Stimulated activated CD4-positive, alpha-beta T cell treated with anti-CD3 and anti-CD28 coated beads, Interleukin-1b, Interleukin-23, amount 100 ng/mL, for 4 hours (primary cell): ENCODE measurements around the gene C1QTNF2.
"Not testable (repeated sequence)": the region's sequence is repeated elsewhere in the genome, so short reads cannot be mapped to it uniquely, and the experiment has no call there.

ENCODE experiments used
- DNase-seq, 2 donors: peaks; one replicate each; pipeline ENCODE4 v3.0.0-alpha.2; 2020; ENCODE audit warnings: low read depth in 2 of 2

The C1QTNF2 gene

DNA sequence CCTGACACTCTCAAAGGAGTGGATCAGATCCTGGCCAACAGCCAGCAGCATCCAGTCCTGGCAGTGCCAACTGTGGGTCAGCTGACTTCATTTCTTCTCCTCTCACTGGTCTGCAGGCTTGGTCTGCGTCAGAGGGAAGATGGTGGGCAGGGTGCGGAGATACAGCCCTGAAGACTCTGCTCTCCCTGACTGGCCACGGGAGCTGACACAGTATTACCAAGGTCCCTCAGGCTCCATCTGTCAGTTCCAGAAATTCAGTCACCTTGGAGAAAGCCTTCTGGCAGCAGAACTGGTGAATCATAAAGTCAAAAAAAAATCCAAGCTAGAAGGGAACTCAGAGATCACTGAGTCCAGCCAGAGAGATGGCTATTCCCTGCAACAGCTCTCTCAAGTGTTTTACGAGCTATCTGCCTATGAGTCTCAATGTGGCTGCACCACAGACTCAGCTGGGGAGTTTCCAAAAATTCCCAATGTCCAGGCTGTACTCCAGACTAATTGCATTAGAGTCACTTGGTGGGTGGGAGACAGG is 27.9 kb downstream of the C1QTNF2 start:
- no peak for DNase-seq

DNA sequence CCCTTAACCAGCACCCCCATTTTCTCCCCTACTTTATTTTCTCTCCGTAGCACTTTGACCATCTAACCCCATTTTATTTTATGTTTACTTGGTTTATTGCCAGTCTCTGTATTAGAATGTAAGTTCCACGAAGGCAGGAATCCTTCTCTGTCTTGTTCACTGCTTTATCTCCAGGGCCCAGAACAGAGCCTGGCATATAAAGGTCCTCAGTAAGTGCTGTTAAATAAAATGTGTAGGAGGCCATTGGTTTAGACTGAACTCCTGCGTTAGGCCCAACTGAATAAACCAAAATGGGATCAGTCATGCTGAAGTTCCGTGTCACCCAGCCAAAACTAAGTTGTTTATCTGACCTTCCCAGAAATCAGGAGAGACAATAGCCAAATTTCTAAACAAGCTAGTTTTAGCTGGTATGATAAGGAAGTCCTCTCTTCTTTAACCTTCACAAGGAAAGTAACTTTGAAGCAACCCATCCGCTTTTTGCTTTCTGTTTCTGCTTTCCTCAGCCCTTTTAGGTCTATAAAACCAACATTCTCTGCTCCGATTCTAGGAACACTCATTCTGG is 29.0 kb downstream of the C1QTNF2 start:
- DNase-seq: no peak

DNA sequence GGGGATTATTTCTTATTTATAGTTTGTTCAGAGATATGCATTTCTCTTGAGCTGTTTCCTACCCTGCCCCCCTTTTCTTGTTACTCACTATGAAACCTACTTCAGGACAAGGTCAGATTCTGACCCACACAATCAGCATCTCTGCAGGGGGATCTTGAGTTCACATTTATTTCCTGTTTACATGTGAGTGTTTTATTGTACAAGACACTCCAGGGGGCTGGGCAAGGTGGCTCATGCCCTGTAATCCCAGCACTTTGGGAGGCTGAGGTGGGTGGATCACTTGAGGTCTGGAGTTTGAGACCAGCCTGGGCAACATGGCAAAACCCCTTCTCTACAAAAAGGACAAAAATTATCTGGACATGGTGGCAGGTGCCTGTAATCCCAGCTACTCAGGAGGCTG is 29.9 kb downstream of the C1QTNF2 start:
- DNase-seq: not testable (repeated sequence)

DNA sequence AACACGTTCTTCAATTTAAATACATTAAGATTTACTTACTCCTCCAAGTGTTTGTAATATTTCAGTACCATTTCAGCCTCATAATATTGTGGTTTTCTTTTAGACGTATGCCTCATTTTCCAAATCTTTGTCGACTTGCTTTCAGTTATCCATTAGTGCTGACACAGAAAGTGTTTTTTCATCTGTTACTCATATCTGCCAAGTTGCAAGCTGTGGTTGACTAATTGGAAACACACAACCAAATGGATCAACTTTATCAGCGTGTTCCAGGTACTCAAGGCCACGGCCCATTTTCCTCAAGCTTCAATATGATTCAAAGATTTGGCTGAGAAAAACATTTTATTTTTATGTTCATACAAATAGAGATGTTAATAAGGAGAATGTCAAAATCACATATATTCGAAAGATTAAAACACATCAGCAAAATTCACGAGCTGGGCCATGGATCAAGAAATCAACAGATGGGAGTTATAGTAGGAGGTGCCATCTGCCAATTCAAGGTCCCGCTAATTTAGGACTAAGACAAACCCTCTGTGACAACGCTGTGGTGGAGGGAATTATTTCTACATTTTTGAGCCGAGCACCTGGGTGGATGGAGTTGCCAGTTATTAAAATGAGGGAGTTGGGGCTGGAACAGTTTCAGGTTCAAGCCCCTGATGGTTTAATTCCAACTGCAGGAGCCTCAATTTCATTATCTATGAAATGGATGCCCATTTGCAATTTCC is 30.9 kb downstream of the C1QTNF2 start:
- no peak for DNase-seq

DNA sequence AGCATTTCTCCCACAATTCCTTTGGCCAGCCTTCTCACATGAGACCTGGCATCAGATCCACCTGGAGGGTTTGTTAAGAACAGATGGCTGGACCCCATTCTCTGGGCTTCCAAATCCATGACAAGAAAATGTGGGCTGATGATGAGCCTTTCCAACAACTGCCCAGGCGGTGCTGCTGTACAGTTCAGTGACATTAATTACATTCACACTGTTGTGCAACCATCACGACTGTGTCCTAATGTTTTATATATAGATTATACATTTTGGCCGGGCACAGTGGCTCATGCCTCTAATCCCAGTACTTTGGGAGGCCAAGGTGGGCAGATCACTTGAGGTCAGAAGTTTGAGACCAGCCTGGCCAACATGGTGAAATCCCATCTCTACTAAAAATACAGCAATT is 35.7 kb downstream of the C1QTNF2 start:
- not testable (repeated sequence) for DNase-seq

DNA sequence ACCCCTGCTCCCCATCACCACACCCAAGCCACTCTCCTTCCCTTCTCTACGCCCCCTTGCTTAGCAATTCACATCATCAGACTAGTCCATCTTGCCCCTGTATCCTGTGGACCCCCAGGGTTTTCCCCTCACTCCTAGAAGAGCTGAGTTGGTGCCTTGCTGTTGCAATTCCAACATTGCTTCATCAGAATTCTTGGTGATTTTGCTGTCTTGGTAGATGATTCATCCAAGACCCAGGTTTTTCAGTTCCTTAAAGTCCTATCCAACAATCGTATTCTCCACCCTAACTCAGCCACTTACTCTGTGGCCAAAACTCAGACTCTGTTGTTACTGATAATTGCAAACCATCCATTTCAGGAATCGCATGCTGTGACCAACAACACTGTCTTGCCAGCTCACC is 36.7 kb downstream of the C1QTNF2 start:
- DNase-seq: no peak

DNA sequence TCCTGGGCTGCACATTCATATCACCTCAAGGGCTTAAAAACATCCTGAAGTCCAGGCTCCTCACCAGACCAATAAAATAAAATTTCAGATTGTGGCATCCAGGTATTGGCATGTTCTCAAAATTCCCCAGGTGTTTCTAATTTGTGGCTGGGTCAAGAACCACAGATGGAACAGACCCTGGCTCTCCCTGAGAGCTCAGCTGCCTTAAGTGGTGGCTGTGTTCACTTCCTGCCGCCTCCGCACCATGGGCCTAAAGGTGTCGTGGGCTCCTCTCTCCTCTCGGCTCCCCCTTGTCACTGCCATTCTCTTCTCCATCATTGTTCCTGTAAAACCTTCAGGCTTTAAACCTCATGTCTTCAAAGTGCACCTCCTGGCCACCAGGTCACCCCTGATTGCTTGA is 40.2 kb downstream of the C1QTNF2 start:
- no peak for DNase-seq

DNA sequence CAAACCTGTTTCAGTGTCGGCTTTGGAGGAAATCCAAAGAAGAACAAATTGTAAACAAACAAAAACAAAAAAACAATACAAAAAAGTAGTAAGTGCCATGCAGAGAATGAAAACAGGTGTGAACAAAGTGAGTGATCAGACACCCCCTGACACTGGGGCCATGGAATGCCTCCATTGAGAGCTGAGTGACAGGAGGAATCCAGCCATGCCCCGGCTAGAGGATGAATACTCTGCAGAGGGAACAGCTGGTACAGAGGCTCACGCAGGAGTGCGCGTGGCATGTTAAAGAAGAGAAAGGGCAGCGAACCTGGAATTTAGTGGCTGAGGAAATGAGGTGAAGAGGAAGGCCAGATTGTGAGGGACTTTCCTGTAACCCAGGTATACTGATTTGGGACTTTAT is 42.6 kb downstream of the C1QTNF2 start:
- DNase-seq: no peak

DNA sequence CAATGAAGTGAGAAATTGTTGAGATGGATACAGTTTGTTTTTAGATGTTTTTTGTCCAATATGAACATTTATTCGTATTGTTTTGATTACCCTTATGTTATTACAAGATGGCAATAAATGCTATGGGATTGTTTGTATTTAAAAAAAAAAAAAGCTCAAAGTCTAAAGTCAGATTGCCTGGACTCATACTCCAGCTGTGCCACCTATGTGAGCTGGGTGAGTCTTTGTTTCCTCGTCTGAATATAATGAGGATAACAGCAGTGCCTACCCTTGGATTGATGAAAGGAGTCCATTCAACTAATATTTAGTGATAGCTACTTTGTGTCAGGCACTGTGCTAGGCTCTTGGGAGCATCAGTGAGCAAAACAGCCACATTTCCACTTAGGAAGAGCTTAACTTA is 43.4 kb downstream of the C1QTNF2 start:
- DNase-seq: no peak

DNA sequence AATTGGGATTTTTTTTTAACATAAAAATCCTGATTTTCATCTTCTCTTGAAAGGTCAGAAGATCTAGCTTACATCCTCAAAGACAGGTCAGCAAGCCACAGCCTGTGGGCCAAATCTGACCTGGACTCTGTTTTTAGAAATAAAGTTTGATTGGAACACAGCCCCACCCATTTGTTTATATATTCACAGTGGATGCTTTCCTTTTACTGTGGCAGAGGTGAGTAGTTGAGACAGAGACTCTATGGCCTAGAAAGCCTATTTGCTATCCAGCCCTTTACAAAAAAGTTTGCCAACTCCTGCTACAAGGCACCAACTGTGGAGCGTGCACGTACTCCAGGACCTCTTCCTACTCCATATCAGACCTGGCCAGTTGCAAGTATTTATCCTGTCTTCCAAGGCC is 44.7 kb downstream of the C1QTNF2 start:
- DNase-seq: no peak

DNA sequence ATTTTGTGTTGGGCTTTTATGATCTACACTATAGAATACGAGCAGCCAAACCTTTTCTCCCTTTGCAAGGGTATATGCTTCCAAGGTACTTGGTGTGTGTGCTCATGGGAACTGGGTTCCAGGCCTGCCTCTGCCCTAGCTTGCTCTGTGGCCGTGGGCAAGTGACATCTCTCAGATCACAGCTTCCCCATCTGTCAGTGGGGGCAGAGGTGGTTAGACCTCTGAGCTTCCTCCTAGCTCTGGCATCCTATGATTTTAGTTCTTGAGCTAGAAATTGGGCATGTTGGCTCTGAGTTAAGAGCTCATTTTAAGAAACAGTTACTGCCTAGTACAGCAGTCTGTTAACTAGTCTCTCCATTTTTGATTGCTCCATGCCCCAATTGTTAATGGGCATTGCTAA is 45.5 kb downstream of the C1QTNF2 start:
- no peak for DNase-seq

DNA sequence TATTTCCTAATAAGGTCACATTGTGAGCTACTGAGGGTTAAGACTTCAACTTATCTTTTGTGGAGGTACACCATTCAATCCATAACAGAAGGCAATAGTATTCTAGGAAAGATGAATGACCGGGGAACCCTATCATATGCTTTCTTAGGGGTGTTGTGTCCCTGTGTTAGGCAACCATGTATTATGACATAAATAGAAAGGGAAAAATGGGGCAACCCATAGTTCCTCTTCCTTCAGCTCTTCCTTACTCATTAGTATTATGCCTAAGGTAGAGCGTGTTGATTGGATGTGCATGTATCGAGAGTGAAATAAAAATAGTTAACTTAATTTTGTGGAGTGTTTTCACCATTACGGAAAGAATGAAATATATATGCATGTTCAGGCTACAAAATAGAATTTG is 52.0 kb downstream of the C1QTNF2 start:
- DNase-seq: no peak

DNA sequence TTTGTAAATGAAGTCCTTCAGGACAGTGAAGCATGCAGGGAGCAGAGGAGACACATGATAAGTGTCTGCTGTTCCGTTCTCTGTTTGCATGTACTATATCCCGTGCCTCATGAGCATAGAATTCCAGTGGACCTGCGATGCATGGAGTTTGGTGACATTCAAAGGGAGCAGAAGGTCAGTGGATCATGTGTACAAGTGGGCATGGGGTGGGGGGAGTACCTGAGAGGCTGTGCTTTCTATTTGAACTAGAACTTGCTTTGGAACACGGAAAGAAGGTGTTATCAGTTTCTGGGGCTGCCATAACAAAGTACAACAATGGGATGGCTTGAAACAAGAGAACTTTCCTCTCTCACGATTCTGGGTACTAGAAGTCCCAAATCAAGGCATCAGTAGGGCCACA is 53.0 kb downstream of the C1QTNF2 start:
- DNase-seq: no peak

DNA sequence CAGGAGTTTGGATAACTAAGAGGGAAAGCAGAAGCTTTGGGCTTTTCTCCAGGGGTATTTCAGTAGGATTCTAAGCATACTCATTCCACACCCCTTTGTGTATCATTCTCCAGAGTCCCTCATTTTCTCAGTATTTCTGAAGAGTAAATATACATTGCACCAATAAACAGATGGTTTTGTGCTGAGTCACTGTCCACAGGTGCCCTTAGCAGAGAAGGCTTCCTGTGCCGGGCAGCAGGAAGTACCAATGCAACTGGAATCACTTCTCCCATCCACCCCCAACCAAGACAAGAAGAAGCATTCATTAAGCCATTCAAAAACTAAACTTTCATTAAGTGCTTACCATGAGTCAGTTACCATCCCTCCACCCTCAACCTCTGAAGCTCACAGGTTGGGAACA is 54.5 kb downstream of the C1QTNF2 start:
- DNase-seq: no peak

DNA sequence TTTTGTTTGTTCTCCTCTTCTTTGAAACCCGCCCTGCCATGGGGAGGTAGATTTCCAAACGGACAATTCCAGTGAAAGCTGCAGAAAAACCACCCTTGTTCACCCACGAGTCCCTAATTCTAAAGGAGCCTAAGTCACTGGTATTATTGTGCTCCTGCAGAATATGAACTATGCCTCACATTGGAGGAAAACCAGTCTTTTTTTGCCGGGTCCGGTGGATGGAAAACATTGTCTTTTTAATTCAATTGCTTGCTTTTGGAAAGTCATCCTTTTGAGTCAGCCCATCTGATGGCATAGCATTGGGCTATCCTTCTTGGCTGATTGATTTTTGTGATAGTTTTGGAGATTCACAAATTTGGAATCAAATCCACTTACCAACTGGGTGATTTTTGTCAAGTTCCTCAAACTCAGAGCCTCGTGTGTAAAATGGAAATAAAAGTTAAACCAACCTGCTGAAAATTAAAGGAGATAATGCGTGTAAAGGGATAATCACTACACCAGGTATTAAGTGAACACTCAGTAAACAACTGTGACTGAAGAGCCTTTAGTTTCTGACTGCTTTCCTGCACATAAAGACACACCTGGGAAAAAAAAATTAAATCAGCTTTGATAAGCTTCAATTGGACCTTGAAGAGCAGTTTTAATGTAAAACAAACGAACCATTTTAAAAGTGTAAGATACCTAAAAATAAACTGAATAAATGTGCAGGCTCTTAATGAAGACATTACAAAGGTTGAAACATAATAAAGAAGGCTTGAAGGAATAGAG is 57.3 kb downstream of the C1QTNF2 start:
- DNase-seq: no peak

DNA sequence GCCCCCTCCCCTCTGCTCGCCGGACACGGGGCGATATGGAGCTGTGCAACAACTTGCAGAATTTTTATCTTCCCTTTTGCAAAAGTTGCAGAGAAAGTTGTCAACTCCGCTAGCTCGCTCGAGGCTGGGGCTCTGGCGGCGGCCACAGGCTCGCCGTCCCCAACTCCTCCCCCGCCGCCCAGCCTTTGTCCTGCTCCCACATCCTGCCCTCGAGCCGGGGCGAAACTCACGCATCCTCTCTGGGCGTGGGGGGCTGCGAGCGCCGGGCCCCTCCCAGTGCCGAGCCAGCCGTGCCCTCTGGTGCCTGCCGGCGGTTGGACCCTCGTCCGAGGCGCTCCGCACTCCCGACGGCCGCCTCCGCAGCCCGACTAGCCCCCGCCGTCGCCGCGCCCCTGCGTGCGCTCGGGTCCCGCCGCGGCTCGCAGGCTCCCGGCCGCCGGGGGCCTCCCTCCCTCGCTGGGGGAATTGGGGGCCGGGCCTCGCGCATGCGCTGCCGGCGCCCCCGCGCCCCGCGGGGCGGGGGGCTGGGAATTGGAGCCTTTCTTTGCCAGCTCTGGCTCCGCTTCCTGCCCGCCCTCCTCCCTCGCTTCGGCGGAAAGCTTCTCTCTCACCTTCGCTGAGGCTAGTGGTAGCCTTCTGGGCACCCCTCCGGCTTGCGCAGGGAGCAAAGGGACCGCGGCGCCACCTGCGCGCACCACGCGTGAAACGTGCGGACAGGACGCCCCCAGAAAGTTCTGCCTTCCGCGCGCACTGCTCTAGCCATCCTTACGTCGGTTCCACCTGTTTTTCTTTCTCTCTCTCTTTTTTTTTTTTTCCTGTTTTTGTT is 58.1 kb downstream of the C1QTNF2 start, which contains the start of gene CCNJL:
Gene CCNJL (minus strand): TSS at position 431 of the 826 bp plus-strand sequence. CDS start 641 bp downstream, outside the sequence.
- no peak for DNase-seq

DNA sequence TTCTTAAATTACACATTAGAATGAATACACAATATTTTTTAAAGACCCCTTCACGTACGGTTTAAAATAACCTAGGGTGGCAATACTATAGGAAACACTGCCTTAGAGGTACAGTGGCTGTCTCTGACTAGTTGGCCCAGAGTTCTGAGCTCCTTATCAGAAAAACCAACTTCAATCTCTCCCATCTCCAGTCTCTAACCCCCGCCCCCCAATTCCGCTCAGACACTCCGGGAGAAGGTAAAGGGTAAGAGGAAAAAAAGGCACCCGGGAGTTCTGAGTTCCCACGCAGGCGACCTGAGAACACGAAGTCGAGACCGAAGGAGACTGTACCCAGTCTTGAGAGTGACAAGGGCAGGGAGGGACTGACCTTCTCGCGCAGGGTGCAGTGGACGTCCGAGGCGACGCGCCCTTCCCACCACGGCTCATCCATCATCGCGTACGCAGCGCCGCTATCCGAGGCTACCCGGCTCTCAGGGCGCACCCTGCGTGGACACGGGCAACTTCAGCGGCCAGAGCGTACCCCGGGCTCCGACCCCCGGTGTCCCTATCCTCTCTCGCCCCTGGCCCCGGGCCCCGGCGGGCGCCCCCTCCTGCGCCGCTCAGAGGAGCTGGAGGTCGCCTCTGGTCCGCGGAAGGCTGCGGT is 58.8 kb downstream of the C1QTNF2 start:
- DNase-seq: no peak

DNA sequence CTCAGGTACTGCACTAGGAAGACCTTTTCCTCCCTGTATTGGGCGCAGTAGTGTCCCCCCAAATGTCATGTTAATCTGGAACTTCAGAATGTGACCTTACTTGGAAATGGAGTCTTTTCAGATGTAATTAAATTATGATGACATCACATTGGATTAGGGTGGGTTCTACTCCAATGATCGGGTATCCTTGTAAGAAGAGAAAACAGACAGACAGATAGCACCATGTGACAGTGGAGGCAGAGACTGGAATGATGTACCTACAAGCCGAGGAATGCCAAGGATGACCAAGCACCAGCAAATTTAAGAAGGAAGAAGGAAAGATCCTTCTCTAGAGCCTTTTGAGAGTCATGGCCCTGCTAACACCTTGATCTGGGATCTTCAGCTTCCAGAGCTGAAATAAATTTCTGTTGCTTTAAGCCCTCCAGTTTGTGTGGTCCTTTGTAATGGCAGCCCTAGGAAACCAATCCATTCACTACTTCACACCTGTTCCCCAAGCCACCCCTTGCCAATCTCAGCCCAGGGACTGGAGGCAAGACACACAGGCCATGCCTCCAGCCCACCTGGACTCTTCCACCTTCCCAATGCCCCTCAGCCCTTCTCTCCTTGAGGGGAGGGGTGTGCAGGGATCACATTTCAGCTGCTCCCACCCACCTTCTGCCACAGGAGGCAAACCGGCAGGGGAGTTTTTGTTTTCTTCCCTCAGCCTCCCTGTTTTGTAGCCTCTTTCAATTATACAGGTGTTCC is 59.7 kb downstream of the C1QTNF2 start:
- DNase-seq: no peak

DNA sequence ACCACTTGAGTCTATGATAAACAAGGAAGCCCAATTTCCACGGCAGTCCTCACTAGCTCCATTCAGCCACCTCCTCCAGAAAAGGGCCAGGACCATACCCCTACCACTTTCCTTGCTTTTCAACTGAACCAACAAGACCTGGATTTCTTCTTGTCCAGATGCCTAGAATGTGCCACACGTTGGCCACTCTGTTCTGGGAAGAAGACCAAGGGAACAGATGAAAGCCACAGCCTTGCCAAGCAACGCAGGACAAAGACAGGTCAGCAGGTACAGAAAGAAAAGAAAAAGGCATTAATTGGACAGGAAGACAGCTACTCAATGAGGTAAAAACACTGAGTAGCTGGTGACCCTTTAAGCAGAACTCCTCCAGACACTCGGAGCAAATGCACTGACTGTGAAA is 60.3 kb downstream of the C1QTNF2 start:
- no peak for DNase-seq

DNA sequence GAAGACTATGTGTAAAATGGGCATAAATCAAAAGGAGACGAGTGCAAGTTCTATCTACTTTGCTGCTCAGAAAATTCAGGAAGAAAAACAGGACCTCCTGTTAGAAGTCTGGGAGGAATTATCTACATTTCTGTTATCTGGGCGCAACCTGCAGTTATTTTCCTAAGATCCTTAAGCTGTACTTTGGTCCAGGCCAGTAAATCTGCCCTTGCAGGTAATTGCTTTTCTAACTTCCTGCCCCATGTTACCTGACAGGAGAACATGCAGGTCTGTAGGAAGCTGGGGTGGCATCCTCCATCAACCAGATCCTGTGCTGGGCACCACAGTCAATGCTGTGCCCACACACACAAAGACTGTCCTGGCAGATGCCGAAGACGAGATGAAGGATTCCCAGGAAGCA is 63.7 kb downstream of the C1QTNF2 start:
- DNase-seq: no peak

DNA sequence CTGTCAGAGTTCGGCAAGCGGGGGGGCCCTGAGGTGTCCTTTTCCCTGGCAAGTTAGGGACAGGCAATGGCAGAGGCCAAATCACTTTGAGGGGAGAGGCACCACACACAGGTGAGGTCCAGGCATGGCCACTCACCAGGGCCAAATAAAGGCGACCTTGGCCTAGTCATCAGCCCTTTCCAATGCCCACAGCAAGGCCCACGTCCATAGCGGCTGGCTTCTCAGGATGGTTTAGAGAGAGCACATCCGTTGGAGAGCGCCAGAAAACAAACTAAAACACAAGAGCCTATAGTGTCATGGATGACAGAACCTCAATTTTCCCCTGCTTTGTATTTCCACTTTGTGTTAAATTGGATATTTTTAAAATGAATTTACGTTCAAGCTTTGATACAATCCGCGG is 65.1 kb downstream of the C1QTNF2 start:
- no peak for DNase-seq
